H7 (cell line): ENCODE measurements around the gene ARL14EP. TPM values are rescaled to one million over a fixed set of nuclear protein-coding genes. Genes with fewer than 3 reads are reported as not detected.

ENCODE experiments used
- DNase-seq: peaks from one replicate; pipeline ENCODE4 v3.0.0; 2012
- H3K27me3 ChIP-seq: 2 replicates; pipeline ENCODE4 v1.6.0; 2011; ENCODE audit warnings: mild to moderate bottlenecking, low read length; ENCODE audit not compliant: control insufficient read depth, insufficient read depth
- H3K36me3 ChIP-seq: replicated peaks from 2 replicates; pipeline ENCODE4 v1.5.1; 2011; ENCODE audit warnings: low read length; ENCODE audit not compliant: control insufficient read depth, insufficient read depth
- H3K4me3 ChIP-seq: 2 replicates; pipeline ENCODE4 v1.5.1; 2011; ENCODE audit warnings: low read depth, mild to moderate bottlenecking, control low read depth, low read length, moderate library complexity; ENCODE audit not compliant: insufficient read depth
- total RNA-seq: library from RNA; depleted of rRNA; stranded (reverse); fragments of >200 nt; shearing (Covaris generic); gene quantifications from 2 replicates; pipeline ENCODE4 v1.2.3, GENCODE V29; 2014

ARL14EP gene
- total RNA-seq, 1 experiment from 2014 or later = 18.8 TPM

DNA sequence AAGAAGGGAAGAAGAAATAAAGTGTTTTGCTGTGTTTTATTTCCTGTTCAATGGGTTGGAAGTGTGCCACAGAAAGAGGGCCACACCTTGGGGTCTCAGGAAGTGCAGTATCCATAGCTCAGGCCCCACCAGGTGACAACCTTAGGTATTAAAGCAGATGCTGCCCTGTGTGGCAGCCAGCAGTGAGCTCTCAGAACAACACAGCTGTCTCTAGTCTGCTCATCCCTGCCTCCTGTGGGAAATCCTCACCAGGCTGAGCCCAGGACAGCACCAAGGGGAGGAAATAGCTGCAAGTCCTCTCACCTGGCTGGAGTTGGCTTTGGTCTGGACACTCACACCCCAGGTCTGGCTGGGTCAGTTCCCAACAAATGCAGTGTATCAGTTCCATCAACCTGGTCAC lies 25.1 kb downstream of the ARL14EP start:
- DNase-seq = no peak

DNA sequence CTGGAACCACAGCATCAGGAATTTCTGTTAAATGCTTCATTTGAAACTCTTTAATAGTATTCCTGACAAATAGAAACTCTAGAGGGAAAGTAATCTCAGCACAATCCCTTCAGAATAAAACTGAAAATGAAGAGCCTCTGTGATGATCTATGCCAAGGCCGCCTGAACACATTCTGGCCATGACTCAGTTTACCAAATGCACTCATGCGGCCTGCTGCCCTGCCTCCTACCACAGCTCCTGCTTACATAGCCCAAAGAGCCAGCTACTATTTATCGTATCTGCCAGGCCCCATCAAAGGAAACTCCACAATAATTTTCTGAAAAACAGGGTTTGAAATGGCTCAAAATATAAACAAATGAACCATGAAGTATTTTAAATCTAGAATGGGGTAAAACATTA lies 27.0 kb downstream of the ARL14EP start:
- H3K36me3 ChIP-seq = no peaks in the 10 kb centered on the region
- H3K27me3 ChIP-seq = no peaks in the 10 kb centered on the region; the same call in 1 of the 2 replicates
- no peak overlapping the region for H3K4me3 ChIP-seq
- DNase-seq = no peak

More for the DNA sequence above, 25.1 kb downstream of the ARL14EP start:
- no peak overlapping the region for H3K4me3 ChIP-seq
- H3K27me3 ChIP-seq = no peaks in the 10 kb centered on the region; the same call in 1 of the 2 replicates
- no peaks in the 10 kb centered on the region for H3K36me3 ChIP-seq

DNA sequence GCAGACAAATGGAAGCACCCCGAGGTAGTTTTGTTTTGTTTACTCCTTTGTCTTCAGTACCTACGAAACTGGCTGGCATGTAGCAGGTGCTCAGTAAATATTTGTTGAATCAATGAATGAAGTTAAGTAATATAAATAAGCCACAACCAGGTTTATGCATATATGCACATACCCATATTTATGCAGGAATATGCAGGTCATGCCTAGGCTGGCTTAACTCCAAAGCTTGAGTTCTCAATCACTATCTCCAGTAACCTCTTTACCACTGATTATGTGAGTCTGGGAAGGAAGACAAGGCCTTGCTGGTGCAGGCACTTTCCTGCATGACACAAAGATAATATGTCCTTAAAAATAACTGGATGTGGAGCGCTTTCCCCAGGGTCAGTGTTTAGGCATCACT lies 27.5 kb downstream of the ARL14EP start:
- H3K36me3 ChIP-seq = no peaks in the 10 kb centered on the region
- no peak overlapping the region for H3K4me3 ChIP-seq
- no peak for DNase-seq
- H3K27me3 ChIP-seq = no peaks in the 10 kb centered on the region; the same call in 1 of the 2 replicates

DNA sequence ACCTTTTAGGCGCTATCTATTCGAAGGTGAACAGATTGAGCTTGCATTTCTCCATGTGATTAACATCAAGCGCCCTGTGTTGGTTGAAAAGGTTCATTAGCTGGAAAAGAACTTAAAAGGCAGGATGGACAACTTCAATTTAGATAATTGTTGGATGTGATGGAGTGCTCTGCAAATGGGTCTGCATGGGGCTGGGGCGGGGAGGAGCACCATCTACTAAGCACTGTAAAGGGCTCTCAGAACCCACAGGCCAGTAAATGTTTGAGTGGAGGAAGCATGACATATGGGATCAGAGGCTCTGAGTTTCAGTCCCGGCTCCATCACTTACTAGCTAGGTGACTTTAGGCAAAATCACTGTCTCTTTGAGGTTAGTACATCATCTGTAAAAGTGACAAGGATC lies 28.2 kb downstream of the ARL14EP start:
- DNase-seq = no peak
- H3K36me3 ChIP-seq = no peaks in the 10 kb centered on the region
- H3K4me3 ChIP-seq = no peak overlapping the region
- H3K27me3 ChIP-seq = no peaks in the 10 kb centered on the region; the same call in 1 of the 2 replicates

DNA sequence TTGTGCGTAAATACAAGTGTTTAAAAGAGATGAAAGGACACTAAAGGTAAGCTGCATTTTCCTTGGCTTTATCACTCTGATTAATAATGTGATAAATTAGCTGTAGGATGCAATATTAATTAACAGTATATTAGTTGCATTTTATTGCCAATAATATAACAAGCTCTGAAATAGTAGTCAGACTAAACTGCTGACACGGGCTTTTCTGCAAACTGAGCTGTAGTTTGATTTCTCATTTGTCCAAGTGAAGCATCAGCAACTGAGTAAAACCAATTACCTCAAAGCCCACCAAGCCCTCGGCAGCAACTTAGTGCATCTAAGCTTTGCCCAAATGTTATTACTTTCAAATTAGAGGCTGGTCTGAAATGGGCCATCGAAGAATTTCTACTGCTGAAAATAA lies 33.5 kb downstream of the ARL14EP start:
- Histone ChIP-seq H3K27me3 (no peaks in the 10 kb centered on the region; the same call in 1 of the 2 replicates), H3K36me3 (no peaks in the 10 kb centered on the region), H3K4me3 (no peak overlapping the region)
- DNase-seq = no peak

DNA sequence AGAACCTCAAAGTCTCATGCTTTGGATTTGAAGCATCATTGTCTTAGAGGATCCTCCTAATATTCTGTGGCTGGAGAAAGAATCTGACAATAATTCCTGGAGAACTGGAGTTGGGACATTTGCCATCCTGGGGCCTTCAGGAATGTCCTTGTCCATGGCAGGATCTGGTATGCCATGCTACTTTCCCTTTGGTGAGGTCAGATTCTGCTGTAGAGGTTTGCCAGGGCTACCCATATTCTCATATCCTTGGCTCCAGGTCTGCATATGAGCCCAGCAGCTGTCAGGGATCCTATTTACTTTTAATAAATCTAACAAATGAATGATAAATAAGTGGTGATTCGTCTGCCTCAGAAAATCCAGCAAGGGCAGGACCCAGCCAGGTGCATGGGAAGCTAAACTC lies 35.0 kb downstream of the ARL14EP start:
- DNase-seq = no peak
- Histone ChIP-seq H3K27me3 (no peaks in the 10 kb centered on the region; the same call in 1 of the 2 replicates), H3K36me3 (no peaks in the 10 kb centered on the region), H3K4me3 (no peak overlapping the region)

DNA sequence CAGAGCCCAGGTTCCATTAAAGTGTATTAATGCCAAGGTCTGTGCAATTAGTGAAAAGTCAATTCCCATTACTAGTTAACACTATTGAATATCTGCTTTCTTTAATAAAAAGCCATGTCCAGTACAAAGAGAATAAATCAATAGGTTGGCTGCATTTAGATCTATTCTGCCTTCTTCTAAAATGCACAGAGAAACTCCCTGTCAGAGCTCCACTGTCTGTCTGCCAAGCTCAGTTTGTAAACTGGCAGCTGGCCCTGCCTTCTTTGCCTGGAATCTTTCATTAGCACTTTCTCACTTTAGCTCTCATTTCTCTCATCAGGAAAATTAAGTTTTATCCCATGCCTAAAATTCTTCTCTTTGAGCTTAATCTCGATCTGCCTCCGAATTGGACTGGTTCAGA lies 35.6 kb downstream of the ARL14EP start:
- Histone ChIP-seq H3K27me3 (no peaks in the 10 kb centered on the region), H3K36me3 (no peaks in the 10 kb centered on the region), H3K4me3 (no peak overlapping the region)
- no peak for DNase-seq

DNA sequence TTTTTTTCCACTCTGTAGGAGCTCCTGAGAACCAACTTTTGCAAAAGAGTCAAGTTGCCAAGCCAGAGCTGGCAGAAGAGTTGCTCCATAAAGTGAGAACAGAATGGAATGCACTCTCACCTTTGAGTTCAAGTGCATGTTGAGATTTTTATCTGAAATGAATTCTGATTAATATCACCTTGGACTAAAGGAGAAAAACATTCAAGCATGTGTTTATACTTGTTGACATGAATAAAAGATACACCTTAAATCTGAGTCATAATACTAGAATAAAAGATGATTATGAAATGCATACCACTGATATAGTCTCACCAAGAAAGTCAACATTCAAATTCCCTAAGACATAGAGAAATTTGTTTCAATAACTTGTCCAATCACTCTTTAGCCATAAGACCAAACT lies 37.8 kb downstream of the ARL14EP start:
- Histone ChIP-seq H3K27me3 (no peaks in the 10 kb centered on the region), H3K4me3 (no peak overlapping the region), H3K36me3 (no peaks in the 10 kb centered on the region)
- DNase-seq = no peak

DNA sequence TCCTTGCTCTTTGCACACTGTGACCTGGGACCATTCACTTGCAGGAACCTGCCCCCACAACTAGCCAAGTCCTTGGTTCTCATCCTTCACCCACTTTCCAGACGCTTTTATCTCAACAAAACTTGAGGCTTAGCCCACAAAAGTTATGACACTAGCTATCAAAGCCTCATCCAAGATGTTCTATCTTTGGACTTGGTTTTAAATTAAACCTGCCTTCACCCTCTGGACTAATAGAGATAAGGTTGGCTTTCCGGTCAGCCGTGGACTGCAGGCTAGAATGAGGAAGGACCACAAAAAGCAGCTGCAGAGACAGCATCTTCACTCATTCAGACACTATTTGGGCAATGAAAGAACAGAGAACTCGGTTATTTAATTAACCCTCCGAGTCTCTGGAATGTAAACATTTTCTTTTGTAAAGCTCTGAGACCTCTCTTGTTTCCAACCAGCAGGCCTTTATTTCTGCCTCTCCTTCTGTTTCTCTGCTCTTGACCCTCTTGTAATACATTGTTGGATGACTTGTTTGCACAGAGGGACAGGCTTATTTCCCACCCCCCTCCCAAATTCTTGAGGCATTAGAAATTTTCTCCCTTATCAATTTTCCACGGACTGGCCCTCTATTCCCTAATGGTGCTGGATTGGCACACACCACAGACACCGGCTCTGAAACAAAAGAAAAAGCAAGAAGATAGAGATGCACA lies 41.4 kb downstream of the ARL14EP start:
- H3K4me3 ChIP-seq = no peak overlapping the region
- no peaks in the 10 kb centered on the region for H3K27me3 ChIP-seq
- DNase-seq = no peak
- no peaks in the 10 kb centered on the region for H3K36me3 ChIP-seq

DNA sequence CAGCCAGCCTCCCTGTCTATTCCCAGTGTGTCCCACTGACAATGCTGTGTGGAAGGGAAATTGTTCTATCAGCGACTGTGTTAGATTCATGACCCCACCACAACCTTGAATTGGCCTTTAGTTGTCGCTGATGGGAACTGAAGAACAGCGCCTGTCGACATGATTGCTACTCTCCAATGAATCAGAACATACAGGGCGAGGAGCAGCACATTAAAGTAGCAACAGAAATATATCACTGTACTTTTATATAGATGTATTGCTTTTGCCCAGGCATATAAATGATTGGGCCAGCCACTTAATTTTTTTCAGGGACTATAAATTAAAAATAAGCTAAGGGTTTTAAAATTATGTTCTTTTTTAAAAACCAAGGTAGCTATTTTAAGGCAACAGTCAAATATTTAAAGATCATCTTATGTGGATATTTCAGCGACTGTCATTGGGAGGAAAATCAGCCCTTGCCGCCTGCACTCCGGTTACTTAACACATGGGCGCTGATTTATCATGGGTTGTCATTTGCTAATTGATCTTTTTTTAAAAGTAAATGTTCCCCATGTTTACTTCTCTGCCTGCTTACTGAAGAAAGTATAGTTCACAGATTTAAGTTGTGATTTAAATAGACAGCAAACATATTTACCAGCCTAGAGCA lies 42.1 kb downstream of the ARL14EP start:
- no peaks in the 10 kb centered on the region for H3K27me3 ChIP-seq
- H3K4me3 ChIP-seq = no peak overlapping the region
- no peaks in the 10 kb centered on the region for H3K36me3 ChIP-seq
- no peak for DNase-seq

DNA sequence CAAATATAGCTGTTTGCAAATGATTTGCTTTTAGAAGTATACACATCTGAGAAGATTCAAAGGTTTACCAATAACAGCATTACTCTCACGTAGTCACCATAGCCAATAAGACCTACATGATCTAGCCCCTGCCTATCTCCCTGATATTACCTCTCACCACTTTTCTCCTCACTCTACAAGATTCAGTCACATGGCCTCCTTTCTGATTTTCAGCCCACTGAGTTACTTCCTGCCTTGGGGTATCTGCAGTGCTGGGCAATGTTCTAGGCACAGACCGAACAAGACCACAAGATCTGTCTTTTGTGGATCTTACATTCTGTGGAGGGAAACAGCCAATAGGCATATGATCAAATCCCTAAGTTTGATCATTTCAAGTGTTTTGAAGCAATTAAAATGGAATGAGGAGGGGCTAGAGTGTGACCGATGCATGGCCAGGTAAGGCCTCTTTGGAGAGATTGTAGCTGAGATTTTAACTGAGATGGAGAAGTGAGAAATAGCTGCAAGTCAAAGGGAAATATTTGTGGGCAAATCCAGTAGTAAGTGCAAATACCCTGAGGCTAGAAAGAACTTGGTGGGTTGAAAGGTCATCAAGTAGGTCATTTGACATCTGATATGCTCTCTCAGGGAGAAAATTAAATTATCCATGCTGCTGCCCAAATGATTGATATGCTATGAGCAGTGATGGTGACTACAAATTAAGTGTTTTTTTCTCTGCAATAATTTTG lies 43.1 kb downstream of the ARL14EP start:
- no peaks in the 10 kb centered on the region for H3K27me3 ChIP-seq
- no peaks in the 10 kb centered on the region for H3K36me3 ChIP-seq
- H3K4me3 ChIP-seq = no peak overlapping the region
- DNase-seq = no peak

DNA sequence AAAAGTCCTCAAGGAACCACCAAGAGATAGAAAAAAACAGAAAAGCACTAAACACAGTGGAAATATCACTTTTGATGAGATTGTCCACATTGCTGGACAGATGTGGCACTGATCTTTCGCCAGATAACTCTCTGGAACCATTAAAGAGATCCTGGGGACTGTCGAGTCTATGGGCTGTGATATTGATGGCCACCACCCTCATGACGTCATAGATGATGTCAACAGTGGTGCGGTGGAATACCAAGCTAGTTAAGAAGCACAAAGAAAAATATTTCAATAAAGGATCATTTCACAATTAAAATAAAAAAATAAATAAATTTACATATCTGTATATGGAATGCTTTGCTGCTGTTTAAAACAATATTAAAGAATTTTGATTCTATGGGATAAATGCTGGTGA lies 45.5 kb downstream of the ARL14EP start:
- Histone ChIP-seq H3K27me3 (no peaks in the 10 kb centered on the region), H3K36me3 (no peaks in the 10 kb centered on the region), H3K4me3 (no peak overlapping the region)
- no peak for DNase-seq

DNA sequence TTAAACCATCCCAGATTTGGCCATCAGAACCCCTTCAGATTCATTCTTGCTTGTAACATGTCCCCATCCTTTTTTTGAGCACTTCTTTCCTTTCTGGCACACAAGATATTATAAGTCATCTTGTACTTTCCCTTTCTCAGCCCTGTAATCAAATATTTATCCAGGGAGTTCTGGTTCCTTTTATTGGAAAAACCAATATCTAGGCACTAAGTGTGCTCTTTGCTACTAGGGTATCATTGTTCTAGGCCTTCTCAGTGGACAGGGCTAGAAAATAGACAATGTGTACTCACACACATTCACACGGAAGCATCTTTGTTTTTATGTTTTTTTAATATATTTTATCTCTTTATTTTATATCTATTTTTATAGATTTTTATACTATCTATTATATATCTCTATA lies 47.3 kb downstream of the ARL14EP start:
- Histone ChIP-seq H3K4me3 (no peak overlapping the region), H3K27me3 (no peaks in the 10 kb centered on the region), H3K36me3 (no peaks in the 10 kb centered on the region)
- no peak for DNase-seq

DNA sequence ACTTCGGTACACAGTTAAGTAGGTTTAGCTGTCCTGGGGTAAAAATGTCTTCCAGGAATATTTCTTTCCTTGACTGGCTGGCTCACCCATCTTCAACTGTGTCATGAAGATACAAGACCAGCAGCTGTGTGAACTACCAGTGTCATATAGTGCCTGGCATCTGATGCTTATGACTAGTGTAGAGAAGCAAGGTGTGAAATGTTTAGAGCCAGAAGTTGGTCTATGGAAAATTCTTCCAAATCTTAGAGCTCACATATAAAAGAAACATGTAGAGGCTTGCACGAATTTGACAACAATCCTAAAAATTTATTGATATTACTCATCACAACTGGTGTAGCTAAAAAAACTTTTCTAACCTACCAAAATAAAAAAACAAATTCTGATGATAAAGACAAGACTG lies 54.4 kb downstream of the ARL14EP start:
- DNase-seq = no peak
- no peaks in the 10 kb centered on the region for H3K36me3 ChIP-seq
- H3K4me3 ChIP-seq = no peak overlapping the region

DNA sequence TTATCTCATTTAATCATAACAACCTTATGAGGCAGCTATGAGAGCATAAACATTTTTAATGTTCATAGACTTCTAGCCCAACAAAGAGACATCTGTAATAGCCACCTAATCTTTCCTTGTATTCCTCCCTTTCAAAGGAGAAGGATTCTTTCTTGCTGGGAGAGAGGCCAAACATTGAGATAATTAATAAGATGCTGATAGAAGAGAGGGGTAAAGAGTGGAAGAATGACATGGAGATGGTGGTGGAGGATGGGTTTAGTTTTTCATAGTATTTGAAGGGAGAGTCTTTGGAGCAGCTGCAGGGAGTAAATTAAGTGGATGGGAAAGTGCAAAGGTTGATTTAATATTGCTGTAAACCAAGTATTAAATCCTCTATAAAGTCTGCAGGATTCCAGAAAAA lies 57.9 kb downstream of the ARL14EP start:
- H3K27me3 ChIP-seq = no peaks in the 10 kb centered on the region
- no peak for DNase-seq

More for the DNA sequence above, 54.4 kb downstream of the ARL14EP start:
- no peaks in the 10 kb centered on the region for H3K27me3 ChIP-seq

More for the DNA sequence above, 57.9 kb downstream of the ARL14EP start:
- H3K4me3 ChIP-seq = no peak overlapping the region
- H3K36me3 ChIP-seq = no peaks in the 10 kb centered on the region
